ENCODE results near the gene SOS2. TPM values are rescaled to one million over a fixed set of nuclear protein-coding genes. Genes with fewer than 3 reads are reported as not detected.
A peak's percentile ranks its signal among the peaks of the same experiment; 100 is the strongest.

SOS2 gene
- total RNA-seq, 1 donor from 2014 or later = 38.8 TPM

DNA sequence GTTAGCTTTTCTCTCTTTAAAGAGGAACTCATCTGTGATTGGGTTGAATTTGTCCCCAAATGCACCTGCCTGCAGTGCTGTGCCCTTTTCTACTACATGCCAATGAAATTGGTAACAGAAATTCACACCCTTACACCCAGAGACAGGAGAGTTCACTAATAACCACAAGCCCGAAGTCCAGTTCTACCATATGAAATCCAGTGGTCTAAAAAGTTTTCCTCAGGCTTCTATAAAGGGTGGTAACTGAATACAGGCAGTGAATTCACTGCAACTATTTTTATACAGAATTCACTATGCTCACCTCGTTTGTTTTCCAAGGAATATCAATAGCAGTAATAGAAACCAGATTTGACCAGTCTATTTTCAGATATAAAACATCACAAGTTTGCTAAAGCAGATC lies 31.5 kb upstream of the SOS2 start:
- no peaks in the 10 kb centered on the region for H3K27me3 ChIP-seq (ENCODE audit: low read depth)
- intact Hi-C loops (cut with DNase I) = no loop called here

DNA sequence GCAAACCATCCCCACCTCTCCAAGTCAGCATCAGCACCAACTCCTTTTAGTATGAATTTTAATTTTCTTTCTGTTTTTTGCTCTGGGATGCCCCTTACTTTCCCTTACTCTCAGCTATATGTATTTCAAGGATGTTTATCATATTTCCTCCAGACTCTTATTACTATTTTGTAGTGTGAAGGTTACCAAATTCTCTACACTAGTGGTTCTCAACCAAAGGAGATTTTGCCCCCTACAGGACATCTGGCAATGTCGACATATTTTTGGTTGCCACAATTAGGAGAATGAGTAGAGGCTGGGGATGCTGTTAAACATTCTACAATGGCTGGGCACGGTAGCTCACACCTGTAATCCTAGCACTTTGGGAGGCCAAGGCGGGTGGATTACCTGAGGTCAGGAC lies 29.1 kb upstream of the SOS2 start:
- Histone ChIP-seq H3K27me3 (ENCODE audit: low read depth) (no peaks in the 10 kb centered on the region), H3K27ac (no peak overlapping the region), H3K9me3 (no peaks in the 10 kb centered on the region), H3K36me3 (no peaks in the 10 kb centered on the region), H3K4me3 (no peak overlapping the region), H3K4me1 (no peaks in the 10 kb centered on the region)
- DNase-seq (no peak), ATAC-seq (no peak)
- intact Hi-C loops (cut with DNase I) = no loop called here
- TF ChIP-seq, protein P1, sequence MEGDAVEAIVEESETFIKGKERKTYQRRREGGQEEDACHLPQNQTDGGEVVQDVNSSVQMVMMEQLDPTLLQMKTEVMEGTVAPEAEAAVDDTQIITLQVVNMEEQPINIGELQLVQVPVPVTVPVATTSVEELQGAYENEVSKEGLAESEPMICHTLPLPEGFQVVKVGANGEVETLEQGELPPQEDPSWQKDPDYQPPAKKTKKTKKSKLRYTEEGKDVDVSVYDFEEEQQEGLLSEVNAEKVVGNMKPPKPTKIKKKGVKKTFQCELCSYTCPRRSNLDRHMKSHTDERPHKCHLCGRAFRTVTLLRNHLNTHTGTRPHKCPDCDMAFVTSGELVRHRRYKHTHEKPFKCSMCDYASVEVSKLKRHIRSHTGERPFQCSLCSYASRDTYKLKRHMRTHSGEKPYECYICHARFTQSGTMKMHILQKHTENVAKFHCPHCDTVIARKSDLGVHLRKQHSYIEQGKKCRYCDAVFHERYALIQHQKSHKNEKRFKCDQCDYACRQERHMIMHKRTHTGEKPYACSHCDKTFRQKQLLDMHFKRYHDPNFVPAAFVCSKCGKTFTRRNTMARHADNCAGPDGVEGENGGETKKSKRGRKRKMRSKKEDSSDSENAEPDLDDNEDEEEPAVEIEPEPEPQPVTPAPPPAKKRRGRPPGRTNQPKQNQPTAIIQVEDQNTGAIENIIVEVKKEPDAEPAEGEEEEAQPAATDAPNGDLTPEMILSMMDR (IDR thresholded peaks at IDR 0.05) = peak; percentile 41

More for the DNA sequence above, 31.5 kb upstream of the SOS2 start:
- TF ChIP-seq, protein P1 (IDR thresholded peaks at IDR 0.05) = no peak
- ATAC-seq = no peak
- Histone ChIP-seq H3K27ac (no peak overlapping the region), H3K4me3 (no peak overlapping the region), H3K36me3 (no peaks in the 10 kb centered on the region), H3K9me3 (no peaks in the 10 kb centered on the region), H3K4me1 (no peaks in the 10 kb centered on the region)
- no peak for DNase-seq

DNA sequence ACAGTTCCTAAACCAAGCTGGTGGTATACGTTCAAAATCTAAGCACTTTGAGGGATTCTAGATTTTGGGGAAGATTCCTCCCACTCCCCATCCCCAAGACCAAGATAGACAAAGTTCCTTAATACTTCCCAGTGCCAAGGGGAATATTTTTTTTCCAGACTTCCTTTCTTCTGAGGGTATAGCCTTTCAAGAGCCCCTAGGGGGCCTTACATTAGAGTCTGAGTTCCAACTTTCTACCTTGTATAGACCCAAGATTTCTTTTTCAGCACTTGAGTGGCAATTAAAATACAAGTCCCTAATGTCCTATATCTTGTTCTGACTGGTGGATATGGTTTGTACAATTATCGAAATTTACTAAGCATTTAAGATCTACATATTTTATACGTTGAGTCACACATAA lies 28.7 kb upstream of the SOS2 start:
- intact Hi-C loops (cut with DNase I) = no loop called here
- ATAC-seq = no peak
- no peak overlapping the region for H3K27ac ChIP-seq
- no peaks in the 10 kb centered on the region for H3K27me3 ChIP-seq (ENCODE audit: low read depth)
- TF ChIP-seq, protein P1 (IDR thresholded peaks at IDR 0.05) = no peak
- H3K9me3 ChIP-seq = no peaks in the 10 kb centered on the region
- H3K4me1 ChIP-seq = no peaks in the 10 kb centered on the region
- H3K4me3 ChIP-seq = no peak overlapping the region
- no peaks in the 10 kb centered on the region for H3K36me3 ChIP-seq
- no peak for DNase-seq

DNA sequence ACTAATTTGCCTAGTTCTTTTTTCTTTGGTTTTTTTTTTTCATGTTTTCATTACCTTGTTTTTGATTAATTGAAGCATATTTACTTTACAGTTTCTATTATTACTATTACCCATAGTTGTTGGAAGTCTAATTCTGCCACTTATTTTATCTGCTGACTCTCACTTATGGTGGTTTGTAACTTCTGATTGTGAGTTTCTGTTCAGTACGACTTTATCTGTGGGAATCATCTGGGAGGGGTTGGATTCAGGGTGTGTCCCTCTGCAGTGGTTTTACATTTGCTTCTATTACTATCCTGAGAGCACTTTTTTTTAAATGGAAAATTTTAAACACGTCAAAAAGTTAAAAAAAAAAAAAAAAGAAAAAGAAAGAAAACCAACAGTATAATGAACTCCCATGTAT lies 26.4 kb upstream of the SOS2 start:
- intact Hi-C loops (cut with DNase I) = no loop called here
- Histone ChIP-seq H3K36me3 (no peaks in the 10 kb centered on the region), H3K27me3 (ENCODE audit: low read depth) (no peaks in the 10 kb centered on the region), H3K9me3 (no peaks in the 10 kb centered on the region), H3K4me3 (no peak overlapping the region), H3K4me1 (no peaks in the 10 kb centered on the region), H3K27ac (no peak overlapping the region)
- TF ChIP-seq, protein P1 (IDR thresholded peaks at IDR 0.05) = no peak
- DNase-seq (no peak), ATAC-seq (no peak)

DNA sequence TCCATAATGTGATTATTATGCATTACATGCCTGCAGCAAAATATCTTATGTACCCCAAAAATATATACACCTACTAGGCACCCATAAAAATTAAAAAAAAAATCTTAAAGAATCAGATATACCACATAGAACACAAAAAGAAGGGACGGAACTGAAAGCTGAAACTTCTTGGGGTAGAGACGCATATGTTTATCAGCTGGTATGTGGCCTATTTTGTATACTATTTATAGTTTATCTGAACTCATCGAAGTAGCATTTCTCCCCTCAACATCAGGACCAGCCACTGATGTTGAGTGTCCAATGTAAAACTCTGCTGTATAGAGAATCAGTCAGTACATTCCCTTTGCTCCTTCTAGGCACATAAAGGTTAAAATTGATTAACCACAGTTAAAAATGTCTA lies 22.9 kb upstream of the SOS2 start:
- DNase-seq = no peak
- intact Hi-C loops (cut with DNase I) = no loop called here
- Histone ChIP-seq H3K27me3 (ENCODE audit: low read depth) (no peaks in the 10 kb centered on the region), H3K27ac (no peak overlapping the region), H3K9me3 (no peaks in the 10 kb centered on the region), H3K36me3 (no peaks in the 10 kb centered on the region), H3K4me3 (no peak overlapping the region), H3K4me1 (no peaks in the 10 kb centered on the region)
- ATAC-seq = no peak
- TF ChIP-seq, protein P1 (IDR thresholded peaks at IDR 0.05) = no peak
